Neural cell (in vitro differentiated cells): ENCODE measurements around the gene ZNF383.
"Not testable (repeated sequence)": the region's sequence is repeated elsewhere in the genome, so short reads cannot be mapped to it uniquely, and the experiment has no call there.

Source experiments
- EP300 ChIP-seq: fragments of 450-650 bp; conservative IDR thresholded peaks from 2 replicates; pipeline ENCODE4 v1.6.1; 2014; ENCODE audit warnings: antibody characterized with exemption, mild to moderate bottlenecking, moderate library complexity; ENCODE audit not compliant: poor library complexity, severe bottlenecking
- EZH2 ChIP-seq: fragments of 200-600, 300-800 bp; shearing (Covaris generic), sonication (generic); IDR thresholded peaks from 2 replicates; pipeline ENCODE4 v1.6.1; 2014; ENCODE audit warnings: antibody characterized with exemption, low read length, borderline replicate concordance, mild to moderate bottlenecking; ENCODE audit not compliant: insufficient read depth, poor library complexity, severe bottlenecking
- MXI1 ChIP-seq: fragments of 450-650 bp; conservative IDR thresholded peaks from 2 replicates; pipeline ENCODE4 v1.6.1; 2014; ENCODE audit warnings: antibody characterized with exemption, mild to moderate bottlenecking; ENCODE audit not compliant: poor library complexity, severe bottlenecking
- POLR2AphosphoS5 ChIP-seq: IDR thresholded peaks from 2 replicates; pipeline ENCODE4 v1.6.1; 2012
- RAD21 ChIP-seq: fragments of 450-650 bp; conservative IDR thresholded peaks from 2 replicates; pipeline ENCODE4 v1.6.1; 2014; ENCODE audit warnings: antibody characterized with exemption, mild to moderate bottlenecking, moderate library complexity
- SMC3 ChIP-seq: fragments of 450-650 bp; conservative IDR thresholded peaks from 2 replicates; pipeline ENCODE4 v1.6.1; 2014; ENCODE audit warnings: antibody characterized with exemption, mild to moderate bottlenecking, moderate library complexity; ENCODE audit not compliant: poor library complexity
- TAF1 ChIP-seq: IDR thresholded peaks from 2 replicates; pipeline ENCODE4 v1.6.1; 2012; ENCODE audit warnings: low read depth
- TF ChIP-seq, protein P1 (sequence below): fragments of 450-650 bp; IDR thresholded peaks from 2 replicates; pipeline ENCODE4 v1.5.1; 2014; ENCODE audit warnings: antibody characterized with exemption, mild to moderate bottlenecking, moderate library complexity; ENCODE audit not compliant: poor library complexity, severe bottlenecking
- TF ChIP-seq, protein P2 (sequence below): IDR thresholded peaks from 2 replicates; pipeline ENCODE4 v1.6.1; 2012; ENCODE audit warnings: borderline replicate concordance

DNA sequence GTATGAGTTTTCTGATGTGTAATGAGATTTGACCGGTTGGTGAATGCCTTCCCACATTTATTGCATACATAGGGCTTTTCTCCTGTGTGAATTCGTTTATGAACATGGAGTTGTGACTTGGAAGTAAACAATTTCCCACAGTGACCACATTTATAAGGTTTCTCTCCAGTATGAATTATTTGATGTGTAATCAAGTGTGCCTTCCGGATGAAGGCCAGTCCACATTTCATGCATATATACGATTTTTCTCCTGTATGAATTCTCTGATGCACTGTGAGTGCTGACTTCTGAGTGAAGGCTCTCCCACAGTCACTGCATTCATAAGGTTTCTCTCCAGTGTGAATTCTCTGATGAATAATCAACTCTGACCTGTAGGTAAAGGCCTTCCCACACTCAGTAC lies 31.9 kb upstream of the ZNF383 start:
- TF ChIP-seq, protein P1, sequence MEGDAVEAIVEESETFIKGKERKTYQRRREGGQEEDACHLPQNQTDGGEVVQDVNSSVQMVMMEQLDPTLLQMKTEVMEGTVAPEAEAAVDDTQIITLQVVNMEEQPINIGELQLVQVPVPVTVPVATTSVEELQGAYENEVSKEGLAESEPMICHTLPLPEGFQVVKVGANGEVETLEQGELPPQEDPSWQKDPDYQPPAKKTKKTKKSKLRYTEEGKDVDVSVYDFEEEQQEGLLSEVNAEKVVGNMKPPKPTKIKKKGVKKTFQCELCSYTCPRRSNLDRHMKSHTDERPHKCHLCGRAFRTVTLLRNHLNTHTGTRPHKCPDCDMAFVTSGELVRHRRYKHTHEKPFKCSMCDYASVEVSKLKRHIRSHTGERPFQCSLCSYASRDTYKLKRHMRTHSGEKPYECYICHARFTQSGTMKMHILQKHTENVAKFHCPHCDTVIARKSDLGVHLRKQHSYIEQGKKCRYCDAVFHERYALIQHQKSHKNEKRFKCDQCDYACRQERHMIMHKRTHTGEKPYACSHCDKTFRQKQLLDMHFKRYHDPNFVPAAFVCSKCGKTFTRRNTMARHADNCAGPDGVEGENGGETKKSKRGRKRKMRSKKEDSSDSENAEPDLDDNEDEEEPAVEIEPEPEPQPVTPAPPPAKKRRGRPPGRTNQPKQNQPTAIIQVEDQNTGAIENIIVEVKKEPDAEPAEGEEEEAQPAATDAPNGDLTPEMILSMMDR, result not testable (repeated sequence)
- not testable (repeated sequence) for TF ChIP-seq MXI1, EZH2, SMC3, POLR2AphosphoS5, TAF1, EP300, RAD21
- TF ChIP-seq, protein P2, sequence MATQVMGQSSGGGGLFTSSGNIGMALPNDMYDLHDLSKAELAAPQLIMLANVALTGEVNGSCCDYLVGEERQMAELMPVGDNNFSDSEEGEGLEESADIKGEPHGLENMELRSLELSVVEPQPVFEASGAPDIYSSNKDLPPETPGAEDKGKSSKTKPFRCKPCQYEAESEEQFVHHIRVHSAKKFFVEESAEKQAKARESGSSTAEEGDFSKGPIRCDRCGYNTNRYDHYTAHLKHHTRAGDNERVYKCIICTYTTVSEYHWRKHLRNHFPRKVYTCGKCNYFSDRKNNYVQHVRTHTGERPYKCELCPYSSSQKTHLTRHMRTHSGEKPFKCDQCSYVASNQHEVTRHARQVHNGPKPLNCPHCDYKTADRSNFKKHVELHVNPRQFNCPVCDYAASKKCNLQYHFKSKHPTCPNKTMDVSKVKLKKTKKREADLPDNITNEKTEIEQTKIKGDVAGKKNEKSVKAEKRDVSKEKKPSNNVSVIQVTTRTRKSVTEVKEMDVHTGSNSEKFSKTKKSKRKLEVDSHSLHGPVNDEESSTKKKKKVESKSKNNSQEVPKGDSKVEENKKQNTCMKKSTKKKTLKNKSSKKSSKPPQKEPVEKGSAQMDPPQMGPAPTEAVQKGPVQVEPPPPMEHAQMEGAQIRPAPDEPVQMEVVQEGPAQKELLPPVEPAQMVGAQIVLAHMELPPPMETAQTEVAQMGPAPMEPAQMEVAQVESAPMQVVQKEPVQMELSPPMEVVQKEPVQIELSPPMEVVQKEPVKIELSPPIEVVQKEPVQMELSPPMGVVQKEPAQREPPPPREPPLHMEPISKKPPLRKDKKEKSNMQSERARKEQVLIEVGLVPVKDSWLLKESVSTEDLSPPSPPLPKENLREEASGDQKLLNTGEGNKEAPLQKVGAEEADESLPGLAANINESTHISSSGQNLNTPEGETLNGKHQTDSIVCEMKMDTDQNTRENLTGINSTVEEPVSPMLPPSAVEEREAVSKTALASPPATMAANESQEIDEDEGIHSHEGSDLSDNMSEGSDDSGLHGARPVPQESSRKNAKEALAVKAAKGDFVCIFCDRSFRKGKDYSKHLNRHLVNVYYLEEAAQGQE, result not testable (repeated sequence)
